RWPE2 (cell line): ENCODE data around the gene CBX8.

Experiments
- ATAC-seq: fragments of 200-7000 bp; cut with Tn5 transposase; 3 replicates; pipeline ENCODE4 v1.9.1; 2021; ENCODE audit warnings: low read depth
- DNase-seq: peaks from one replicate; pipeline ENCODE4 v3.0.0-alpha.2; 2020; ENCODE audit warnings: low spot score
- H3K27ac ChIP-seq: fragments of 450-650 bp; 2 replicates; pipeline ENCODE4 v1.5.1; 2017; ENCODE audit warnings: mild to moderate bottlenecking; ENCODE audit not compliant: poor library complexity, severe bottlenecking
- H3K27me3 ChIP-seq: fragments of 250-450 bp; sonication (Bioruptor Pico); 2 replicates; pipeline ENCODE4 v1.5.1; 2021; ENCODE audit warnings: mild to moderate bottlenecking, moderate library complexity; ENCODE audit not compliant: insufficient read depth, poor library complexity, severe bottlenecking
- H3K36me3 ChIP-seq: fragments of 250-450 bp; sonication (Bioruptor Pico); 2 replicates; pipeline ENCODE4 v1.5.1; 2020; ENCODE audit warnings: low read depth, mild to moderate bottlenecking, moderate library complexity
- H3K4me1 ChIP-seq: fragments of 250-450 bp; sonication (Bioruptor Pico); 2 replicates; pipeline ENCODE4 v1.5.1; 2021; ENCODE audit warnings: mild to moderate bottlenecking, moderate library complexity; ENCODE audit not compliant: insufficient read depth, poor library complexity, severe bottlenecking
- H3K4me3 ChIP-seq: fragments of 250-450 bp; sonication (Bioruptor Pico); 2 replicates; pipeline ENCODE4 v1.5.1; 2021; ENCODE audit warnings: mild to moderate bottlenecking, moderate library complexity; ENCODE audit not compliant: severe bottlenecking
- H3K9me3 ChIP-seq: fragments of 250-450 bp; sonication (Bioruptor Pico); 2 replicates; pipeline ENCODE4 v1.5.1; 2021; ENCODE audit warnings: mild to moderate bottlenecking, moderate library complexity; ENCODE audit not compliant: severe bottlenecking
- TF ChIP-seq, protein P1 (sequence below): fragments of 450-650 bp; IDR thresholded peaks from one replicate; pipeline ENCODE4 v1.5.1; 2017; ENCODE audit warnings: mild to moderate bottlenecking, moderate library complexity; ENCODE audit not compliant: poor library complexity, severe bottlenecking

Gene CBX8

DNA sequence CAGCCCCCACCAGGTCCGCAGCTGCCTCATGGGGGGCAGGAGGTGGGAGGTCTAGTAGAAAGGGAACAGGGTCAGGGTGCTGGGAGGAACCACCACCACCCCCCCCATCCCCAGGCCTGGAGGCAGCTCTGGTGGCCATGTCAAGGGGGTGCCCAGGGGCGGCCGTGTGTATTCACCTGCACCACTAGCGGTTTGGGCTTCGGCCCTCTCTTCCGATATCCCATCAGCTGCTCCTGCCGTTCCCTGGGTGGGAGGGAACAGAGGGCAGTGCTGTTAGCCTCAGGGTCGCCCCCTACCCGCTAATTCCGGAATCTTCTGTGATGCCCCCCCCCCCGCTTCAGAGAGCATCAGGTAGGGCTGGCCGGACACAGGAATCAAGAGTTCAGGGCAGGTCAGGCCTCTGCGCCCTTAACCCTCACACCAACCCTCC, 38.6 kb upstream of the CBX8 start:
- TF ChIP-seq, protein P1, sequence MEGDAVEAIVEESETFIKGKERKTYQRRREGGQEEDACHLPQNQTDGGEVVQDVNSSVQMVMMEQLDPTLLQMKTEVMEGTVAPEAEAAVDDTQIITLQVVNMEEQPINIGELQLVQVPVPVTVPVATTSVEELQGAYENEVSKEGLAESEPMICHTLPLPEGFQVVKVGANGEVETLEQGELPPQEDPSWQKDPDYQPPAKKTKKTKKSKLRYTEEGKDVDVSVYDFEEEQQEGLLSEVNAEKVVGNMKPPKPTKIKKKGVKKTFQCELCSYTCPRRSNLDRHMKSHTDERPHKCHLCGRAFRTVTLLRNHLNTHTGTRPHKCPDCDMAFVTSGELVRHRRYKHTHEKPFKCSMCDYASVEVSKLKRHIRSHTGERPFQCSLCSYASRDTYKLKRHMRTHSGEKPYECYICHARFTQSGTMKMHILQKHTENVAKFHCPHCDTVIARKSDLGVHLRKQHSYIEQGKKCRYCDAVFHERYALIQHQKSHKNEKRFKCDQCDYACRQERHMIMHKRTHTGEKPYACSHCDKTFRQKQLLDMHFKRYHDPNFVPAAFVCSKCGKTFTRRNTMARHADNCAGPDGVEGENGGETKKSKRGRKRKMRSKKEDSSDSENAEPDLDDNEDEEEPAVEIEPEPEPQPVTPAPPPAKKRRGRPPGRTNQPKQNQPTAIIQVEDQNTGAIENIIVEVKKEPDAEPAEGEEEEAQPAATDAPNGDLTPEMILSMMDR: no peak
- DNase-seq (no peak), ATAC-seq (no peak)
- peaks cover 7% of the 10 kb centered on the region for H3K4me1 ChIP-seq
- H3K27ac ChIP-seq: no peak overlapping the region
- no peaks in the 10 kb centered on the region for H3K9me3 ChIP-seq
- no peak overlapping the region for H3K4me3 ChIP-seq
- H3K36me3 ChIP-seq: peaks cover 50% of the 10 kb centered on the region
- H3K27me3 ChIP-seq: peaks cover 8% of the 10 kb centered on the region

DNA sequence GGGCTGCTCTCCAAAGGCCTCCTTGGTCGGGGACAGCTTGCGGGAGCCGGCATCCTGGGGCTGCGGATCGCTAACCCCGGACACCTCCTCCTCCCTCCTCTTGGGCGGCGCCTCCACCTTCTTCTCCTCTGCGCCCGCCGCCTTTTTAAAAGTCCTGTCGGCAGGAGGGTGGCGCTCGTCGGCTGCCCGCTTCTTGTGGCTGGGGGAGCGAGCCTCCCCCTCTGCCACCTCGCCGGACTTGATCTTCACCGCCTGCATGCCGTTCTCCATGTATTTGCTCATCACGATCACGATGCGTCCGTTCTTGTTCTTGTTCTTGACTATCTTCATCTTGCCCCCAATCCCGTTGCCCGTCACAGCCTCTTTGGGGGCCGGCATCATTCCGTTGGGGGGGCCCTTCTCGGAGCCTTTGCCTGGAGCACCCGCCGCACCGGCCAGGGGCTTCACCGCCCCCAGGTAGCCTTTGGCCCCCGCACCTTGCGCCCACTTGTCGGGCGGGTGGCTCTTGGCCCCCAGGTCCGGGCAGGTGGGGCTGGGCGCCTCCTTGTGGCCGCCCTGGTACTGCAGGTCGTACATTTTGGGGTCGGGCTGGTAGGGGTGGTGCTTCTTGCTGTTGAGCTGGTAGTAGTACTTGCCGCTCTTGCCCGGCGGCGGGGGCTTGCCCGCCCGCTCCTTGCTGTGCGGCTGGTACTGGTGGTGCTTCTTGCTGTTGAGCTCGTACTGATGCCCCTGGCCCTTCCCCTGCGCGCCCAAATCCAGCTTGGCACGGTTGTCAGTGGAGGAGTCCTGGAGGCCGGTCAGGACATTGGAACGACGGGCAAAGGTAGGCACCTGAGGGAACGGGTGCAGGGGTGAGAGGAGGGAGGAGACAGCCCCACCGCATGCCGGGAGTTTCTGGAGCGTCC, 37.9 kb upstream of the CBX8 start:
- Histone ChIP-seq H3K4me3 (no peak overlapping the region), H3K27ac (no peak overlapping the region), H3K27me3 (peaks cover 1% of the 10 kb centered on the region), H3K9me3 (no peaks in the 10 kb centered on the region), H3K4me1 (peaks cover 7% of the 10 kb centered on the region), H3K36me3 (peaks cover 50% of the 10 kb centered on the region)
- no peak for ATAC-seq
- TF ChIP-seq, protein P1: peak; percentile 50
- DNase-seq: no peak

DNA sequence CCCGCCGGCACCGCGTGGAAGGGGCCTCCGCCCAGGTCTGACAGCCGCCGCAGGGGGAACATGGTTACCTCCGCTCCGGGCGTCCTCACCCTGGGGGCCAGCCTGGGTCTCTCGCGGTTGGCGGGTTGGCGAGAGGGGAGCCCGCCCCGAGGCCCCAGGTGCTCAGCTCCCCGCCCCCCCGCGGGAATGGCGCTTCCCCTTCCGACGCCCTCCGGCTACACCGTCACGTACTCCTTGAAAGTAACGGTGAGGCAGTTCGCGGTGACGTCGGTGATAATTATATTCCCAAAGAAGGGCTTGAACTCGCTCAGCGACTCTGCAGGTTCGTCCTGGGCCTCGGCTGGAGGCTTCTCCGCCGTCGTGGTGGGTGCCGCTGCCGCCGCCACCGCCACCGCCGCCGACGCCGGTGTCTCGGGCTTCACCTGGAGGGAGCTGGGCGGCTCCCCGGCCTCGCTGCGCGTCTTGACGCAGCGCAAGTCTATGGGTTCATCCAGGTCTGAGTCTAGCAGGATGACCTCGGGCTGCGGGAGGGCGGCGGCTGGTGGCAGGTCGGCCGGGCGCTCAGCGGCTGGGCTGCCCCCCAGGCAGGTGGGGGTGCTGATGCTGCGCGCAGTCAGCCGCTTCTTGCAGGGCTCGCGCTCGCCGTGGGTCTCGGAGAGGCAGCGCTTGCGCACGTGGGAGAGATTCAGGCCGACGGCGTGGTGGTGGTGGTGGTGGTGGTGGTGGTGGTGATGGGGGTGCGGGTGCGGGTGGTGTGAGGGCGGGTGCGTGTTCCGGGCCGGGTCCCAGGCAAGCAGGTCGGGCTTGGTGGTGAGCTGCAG, 37.1 kb upstream of the CBX8 start:
- ATAC-seq (no peak), DNase-seq (peak; percentile 77)
- H3K9me3 ChIP-seq: no peaks in the 10 kb centered on the region
- peaks cover 50% of the 10 kb centered on the region for H3K36me3 ChIP-seq
- H3K27ac ChIP-seq: no peak overlapping the region
- no peak overlapping the region for H3K4me3 ChIP-seq
- H3K27me3 ChIP-seq: no peaks in the 10 kb centered on the region
- TF ChIP-seq, protein P1: no peak
- peaks cover 7% of the 10 kb centered on the region for H3K4me1 ChIP-seq

DNA sequence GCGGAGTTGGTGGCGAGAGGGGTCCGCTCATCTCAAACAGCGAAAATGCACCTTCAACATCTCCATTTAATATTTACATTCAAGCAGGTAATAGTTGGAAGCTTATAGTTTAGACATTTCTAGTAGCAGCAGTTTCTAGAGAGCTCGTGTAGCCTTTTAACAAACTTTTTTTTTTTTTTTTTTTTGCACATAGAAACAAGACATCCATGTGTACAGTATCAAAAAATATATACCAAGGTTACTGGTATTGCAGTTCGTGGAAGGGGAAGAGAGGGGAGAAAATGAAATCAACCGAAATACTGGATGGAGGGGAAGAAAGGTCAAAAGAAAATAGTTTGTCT, 36.2 kb upstream of the CBX8 start:
- no peak overlapping the region for H3K4me3 ChIP-seq
- no peaks in the 10 kb centered on the region for H3K9me3 ChIP-seq
- DNase-seq (no peak), ATAC-seq (no peak)
- H3K4me1 ChIP-seq: peaks cover 7% of the 10 kb centered on the region
- H3K27me3 ChIP-seq: no peaks in the 10 kb centered on the region
- H3K36me3 ChIP-seq: peaks cover 47% of the 10 kb centered on the region
- TF ChIP-seq, protein P1: no peak
- no peak overlapping the region for H3K27ac ChIP-seq
